HepG2 (cell line): Measurements from ENCODE around the gene PLK5. TPM values are rescaled to one million over a fixed set of nuclear protein-coding genes. Genes with fewer than 3 reads are reported as not detected.

ENCODE experiments used
- ATAC-seq: fragments of 200-7000 bp; cut with Tn5 transposase; 3 replicates; pipeline ENCODE4 v1.9.1; 2020; ENCODE audit warnings: mild to moderate bottlenecking, moderate library complexity
- Bru-seq: library from RNA; stranded (reverse); fragments of 400-500 nt; gene quantifications from one replicate; lab custom pipeline; 2021; lab: Mats Ljungman, UMichigan
- BruChase-seq, 2 experiments: library from RNA; stranded (reverse); fragments of 400-500 nt; gene quantifications; one replicate each; lab custom pipeline; 2021; lab: Mats Ljungman, UMichigan
- BruUV-seq: library from RNA; stranded (reverse); fragments of 400-500 nt; replicated peaks from 2 replicates; lab custom pipeline; 2021; lab: Mats Ljungman, UMichigan
- CTCF ChIA-PET: fragments of 300-600 bp; formaldehyde crosslinking; extraction: SDS; loops from one replicate; lab custom pipeline; 2021; ENCODE audit warnings: low total read pairs, inconsistent platforms, low intra/inter-chr PET ratio; lab: Yijun Ruan, JAX
- POLR2A ChIA-PET: fragments of 350-600 bp; sonication (Branson Sonifier 250); formaldehyde crosslinking; loops from one replicate; lab custom pipeline; 2020; ENCODE audit warnings: antibody characterized with exemption, inconsistent platforms; lab: Yijun Ruan, JAX
- DNase-seq: peaks from one replicate; pipeline ENCODE4 v3.0.0-alpha.2; 2015; ENCODE audit warnings: low spot score
- FAIRE-seq: peaks from 3 replicates; lab custom pipeline; 2011; peaks lifted over from hg19 to GRCh38; lab: Jason Lieb, UNC
- H2AFZ ChIP-seq: one replicate; pipeline ENCODE4 v1.6.1; 2011; ENCODE audit warnings: low read length, inconsistent platforms
- H3K27ac ChIP-seq: fragments of 300-600 bp; 3 replicates; pipeline ENCODE4 v1.8.0; 2011; ENCODE audit warnings: mixed run types, mild to moderate bottlenecking, mixed read lengths, low read length, inconsistent platforms; ENCODE audit not compliant: insufficient read depth; ENCODE audit errors: extremely low read length
- H3K27me3 ChIP-seq, 2 experiments: fragments of 200-600 bp in 1 of 2; 2 replicates in 1 of 2; 3 replicates in 1 of 2; pipeline versions ENCODE4 v1.6.0 to v1.8.0; 2011; ENCODE audit warnings: low read length in 2 of 2, mild to moderate bottlenecking in 2 of 2, moderate library complexity in 2 of 2, inconsistent platforms in 1 of 2; ENCODE audit not compliant: insufficient read depth in 2 of 2, control insufficient read depth in 1 of 2
- H3K36me3 ChIP-seq, 2 experiments: fragments of 200-600 bp in 1 of 2; replicated peaks in 1 of 2; 2 replicates in 1 of 2; 3 replicates in 1 of 2; pipeline versions ENCODE4 v1.5.1 to v1.8.0; 2011; ENCODE audit warnings: low read length in 2 of 2, inconsistent platforms in 1 of 2; ENCODE audit not compliant: insufficient read depth in 2 of 2, control insufficient read depth in 1 of 2
- H3K4me1 ChIP-seq: 2 replicates; pipeline ENCODE4 v1.5.1; 2012; ENCODE audit warnings: low read length, inconsistent platforms; ENCODE audit not compliant: insufficient read depth
- H3K4me2 ChIP-seq: 2 replicates; pipeline ENCODE4 v1.6.0; 2011; ENCODE audit warnings: low read depth, low read length, inconsistent platforms
- H3K4me3 ChIP-seq, 3 experiments: fragments of 200-600 bp in 1 of 3; sonication (generic), shearing (Covaris generic) in 1 of 3; replicated peaks in 1 of 3; 2 replicates each; pipeline ENCODE4 v1.5.1; 2011 to 2016; ENCODE audit warnings: low read length in 3 of 3, inconsistent platforms in 2 of 3, low read depth in 2 of 3, mild to moderate bottlenecking in 2 of 3, control low read depth in 1 of 3, mixed read lengths in 1 of 3; ENCODE audit not compliant: insufficient read depth in 1 of 3
- H3K79me2 ChIP-seq: one replicate; pipeline ENCODE4 v1.6.1; 2011; ENCODE audit warnings: low read length, inconsistent platforms; ENCODE audit not compliant: insufficient read depth
- H3K9ac ChIP-seq: 2 replicates; pipeline ENCODE4 v1.6.0; 2011; ENCODE audit warnings: mild to moderate bottlenecking, low read depth, low read length, inconsistent platforms; ENCODE audit not compliant: insufficient read depth
- H3K9me3 ChIP-seq: 2 replicates; pipeline ENCODE4 v1.5.1; 2012; ENCODE audit warnings: mild to moderate bottlenecking, low read length
- H4K20me1 ChIP-seq: 2 replicates; pipeline ENCODE4 v1.6.0; 2011; ENCODE audit warnings: inconsistent platforms, mild to moderate bottlenecking, low read length, moderate library complexity; ENCODE audit not compliant: insufficient read depth
- AGO1 ChIP-seq: fragments of 200-400 bp; formaldehyde crosslinking; IDR thresholded peaks from 2 replicates; pipeline ENCODE4 v1.6.1; 2017; ENCODE audit warnings: mild to moderate bottlenecking, low read depth, low read length, moderate library complexity; ENCODE audit not compliant: poor library complexity, severe bottlenecking
- CTCF ChIP-seq: sonication (generic); formaldehyde crosslinking; IDR thresholded peaks from 2 replicates; pipeline ENCODE4 v1.5.0; 2020; ENCODE audit warnings: mild to moderate bottlenecking, missing genetic modification reagents, moderate library complexity
- STAG1 ChIP-seq: sonication (generic); formaldehyde crosslinking; IDR thresholded peaks from 2 replicates; pipeline ENCODE4 v1.4.0; 2020; ENCODE audit warnings: missing genetic modification reagents
- ZMYM3 ChIP-seq: sonication (generic); formaldehyde crosslinking; IDR thresholded peaks from 2 replicates; pipeline ENCODE4 v1.5.1; 2020; ENCODE audit warnings: mild to moderate bottlenecking, missing genetic modification reagents
- ZNF468 ChIP-seq: sonication (generic); formaldehyde crosslinking; IDR thresholded peaks from 2 replicates; pipeline ENCODE4 v1.8.0; 2022; ENCODE audit warnings: mild to moderate bottlenecking, moderate library complexity, missing genetic modification reagents
- ZNF567 ChIP-seq: sonication (generic); formaldehyde crosslinking; IDR thresholded peaks from 2 replicates; pipeline ENCODE4 v1.8.1; 2023; ENCODE audit warnings: mild to moderate bottlenecking, missing genetic modification reagents, borderline replicate concordance
- WGBS: methylation state at CpG from one replicate; pipeline ENCODE4 v1.1.6; 2017; ENCODE audit warnings: low lambda C conversion rate; 5-methylcytosine and 5-hydroxymethylcytosine counted together
- in situ Hi-C: cut with HindIII; loops from 2 replicates; pipeline ENCODE4 v1.10.0; 2017; ENCODE audit warnings: low pct_unique_long_range_greater_than_20kb; ENCODE audit not compliant: extremely low pct_ligation_motif_present
- intact Hi-C: fragments of 100-400 bp; cut with micrococcal nuclease; formaldehyde crosslinking; loops from one replicate; pipeline ENCODE4 v1.10.0; 2022; ENCODE audit not compliant: unreplicated experiment
- long read RNA-seq, 2 experiments: library from RNA in 1 of 2; library from polyadenylated mRNA in 1 of 2; stranded (forward) in 1 of 2; unstranded in 1 of 2; transcript quantifications; one replicate each; pipeline ENCODE4 v2.0.0, GENCODE V29; 2019 to 2022
- polyA minus RNA-seq, 3 experiments: library from RNA; depleted of rRNA, polyadenylated mRNA; stranded (reverse); fragments of >200 nt; gene quantifications; 2 replicates each; pipeline ENCODE4 v1.2.3, GENCODE V29; 2011; ENCODE audit warnings: low replicate concordance in 1 of 3
- polyA plus RNA-seq, 8 experiments: library from polyadenylated mRNA; depleted of rRNA in 3 of 8; stranded (reverse) in 7 of 8; unstranded in 1 of 8; fragments of >200 nt; fragmentation: Illumina TruSeq in 4 of 8; extraction: Trizol in 4 of 8; gene quantifications; 2 replicates each; pipeline versions ENCODE4 v1.2.1 to v1.2.3, GENCODE V29; 2011 to 2016; ENCODE audit warnings: low read depth in 4 of 8, missing spikeins in 1 of 8, mixed read lengths in 1 of 8; ENCODE audit not compliant: insufficient read depth in 1 of 8
- total RNA-seq, 5 experiments: library from RNA; depleted of rRNA; stranded (reverse); fragments of >200 nt; fragmentation: Illumina TruSeq; extraction: Trizol; gene quantifications; 2 replicates each; pipeline ENCODE4 v1.2.3, GENCODE V29; 2016; ENCODE audit warnings: low read depth in 1 of 5

Gene PLK5
- total RNA-seq (2016; rRNA removed; fragmentation: Illumina TruSeq; extraction: Trizol) (not detected in 2 replicates), polyA plus RNA-seq (2011; rRNA removed) (not detected in 2 replicates), polyA minus RNA-seq (2011; rRNA and poly(A)+ RNA removed; ENCODE audit: low replicate concordance) (not detected in 2 replicates), Bru-seq, nascent RNA (not detected), BruChase-seq, experiment 1, labeled RNA remaining after a 6-hour chase (percentile 10 among the genes with signal in this experiment), BruChase-seq, experiment 2, labeled RNA remaining after a 2-hour chase (not detected)
- not detected in 2 replicates for total RNA-seq (2016; cell fraction: cytosol; rRNA removed; fragmentation: Illumina TruSeq; extraction: Trizol; ENCODE audit: low read depth)
- total RNA-seq (2016; cell fraction: insoluble cytoplasmic fraction; rRNA removed; fragmentation: Illumina TruSeq; extraction: Trizol): not detected in 2 replicates
- not detected in 2 replicates for total RNA-seq (2016; cell fraction: membrane; rRNA removed; fragmentation: Illumina TruSeq; extraction: Trizol)
- not detected in 2 replicates for total RNA-seq (2016; cell fraction: nucleus; rRNA removed; fragmentation: Illumina TruSeq; extraction: Trizol)
- not detected in 2 replicates for polyA plus RNA-seq (2011; cell fraction: cytosol; rRNA removed)
- not detected in 2 replicates for polyA plus RNA-seq (2011; cell fraction: nucleus; rRNA removed)
- polyA plus RNA-seq (2012): not detected in 2 replicates
- not detected in 2 replicates for polyA plus RNA-seq (2016; cell fraction: cytosol; fragmentation: Illumina TruSeq; extraction: Trizol; ENCODE audit: low read depth)
- polyA plus RNA-seq (2016; cell fraction: insoluble cytoplasmic fraction; fragmentation: Illumina TruSeq; extraction: Trizol; ENCODE audit: low read depth): not detected in 2 replicates
- not detected in 2 replicates for polyA plus RNA-seq (2016; cell fraction: membrane; fragmentation: Illumina TruSeq; extraction: Trizol; ENCODE audit: low read depth)
- polyA plus RNA-seq (2016; cell fraction: nucleus; fragmentation: Illumina TruSeq; extraction: Trizol; ENCODE audit: insufficient read depth, low read depth): 0.21 TPM in 1 of 2 replicates, not detected in the other
- polyA minus RNA-seq (2011; cell fraction: cytosol; rRNA and poly(A)+ RNA removed): not detected in 2 replicates
- polyA minus RNA-seq (2011; cell fraction: nucleus; rRNA and poly(A)+ RNA removed): not detected in 2 replicates
- long read RNA-seq, experiment 1: 0 reads
- long read RNA-seq, experiment 2: 0 reads

- H3K79me2 ChIP-seq: no peaks in the 10 kb centered on the region
- H4K20me1 ChIP-seq: no peaks in the 10 kb centered on the region
- no peak for FAIRE-seq
- H3K9ac ChIP-seq: no peak within 1 kb of the TSS
- ATAC-seq: no peak
- 19% methylated on average over 40 of the region's 92 CpGs for WGBS
- H3K9me3 ChIP-seq: no peaks in the 10 kb centered on the region
- peaks cover 20% of the 10 kb centered on the region for H3K4me1 ChIP-seq
- peak within 1 kb of the TSS; percentile 36 for H3K4me2 ChIP-seq
- CTCF ChIA-PET: interaction anchor here (0.6 kb wide), 1 partner anchor 274 kb away, joined by 3 read pairs; no protein-coding TSS in a partner anchor
- peak; percentile 20; the same call in 1 of the 2 replicates for TF ChIP-seq STAG1 (CRISPR knock-in tag)
- no peak for TF ChIP-seq ZNF567
- peak; percentile 64 for TF ChIP-seq ZMYM3 (CRISPR knock-in tag)
- TF ChIP-seq ZNF468 (CRISPR knock-in tag): no peak
- peak; percentile 29; the same call in 1 of the 2 replicates for TF ChIP-seq CTCF (CRISPR knock-in tag)
- TF ChIP-seq AGO1: peak; percentile 35
- TF ChIP-seq, all 625 proteins: peak for 4
- Histone ChIP-seq H3K27me3 (peaks cover 27 to 57% of the 10 kb centered on the region in 2 experiments), H3K4me3 (peak within 1 kb of the TSS in 1 of 3 experiments; percentile 37; a peak in 1 of 6 replicates), H3K36me3 (no peaks in the 10 kb centered on the region), H3K27ac (no peak within 1 kb of the TSS), H2AFZ (no peak within 1 kb of the TSS)
- in situ Hi-C loops (no loop called here), intact Hi-C loops (no loop called here)
- POLR2A ChIA-PET: no interaction called here
- no peak for DNase-seq
- BruUV-seq: no TSS peak
Measured at GRCh38 chr19:1523412-1524286, at the start of gene PLK5. PLK5 (plus strand) TSS chr19:1524077; CDS start chr19:1526997, 2,920 bp downstream.
